ENCODE data around the gene COMT. TPM values are rescaled to one million over a fixed set of nuclear protein-coding genes. Genes with fewer than 3 reads are reported as not detected.

Gene COMT
- total and polyA plus RNA-seq, 3 donors from 2014 or later, result 147 to 427 (median 278) TPM

GRCh38 chr22:19911540-19912270, 29.9 kb upstream of the COMT start:
- Histone ChIP-seq H3K4me1 (no peaks in the 10 kb centered on the region), H3K4me3 (no peak overlapping the region), H3K27me3 (no peaks in the 10 kb centered on the region), H3K36me3 (ENCODE audit: low read depth, missing control alignments) (no peaks in the 10 kb centered on the region), H3K9me3 (no peaks in the 10 kb centered on the region), H3K27ac (no peak overlapping the region)
- intact Hi-C loops (cut with DNase I; ENCODE audit: low total_unique reads), result loop anchor here (5.0 kb wide), 1 partner anchor 179 kb away; no protein-coding TSS in a partner anchor
- no peak for DNase-seq
- WGBS, 2 donors, result 83 to 88% methylated on average over 12 of the region's 12 CpGs
- TF ChIP-seq CTCF (IDR thresholded peaks at IDR 0.05) (no peak), POLR2A (IDR thresholded peaks at IDR 0.05) (no peak)

- Histone ChIP-seq H3K4me1 (no peaks in the 10 kb centered on the region), H3K27me3 (no peaks in the 10 kb centered on the region), H3K4me3 (no peak overlapping the region), H3K36me3 (ENCODE audit: low read depth, missing control alignments) (no peaks in the 10 kb centered on the region), H3K27ac (no peak overlapping the region), H3K9me3 (no peaks in the 10 kb centered on the region)
- peak; percentile 45 for DNase-seq
- no peak for TF ChIP-seq CTCF (IDR thresholded peaks at IDR 0.05)
- TF ChIP-seq POLR2A (IDR thresholded peaks at IDR 0.05), result no peak
- WGBS, 2 donors, result 57 to 66% methylated on average over 7 to 18 of the region's 20 CpGs
- intact Hi-C loops (cut with DNase I; ENCODE audit: low total_unique reads), result loop anchor here (5.0 kb wide), 1 partner anchor 180 kb away; no protein-coding TSS in a partner anchor
Observed at GRCh38 chr22:19912271-19912999, 29.1 kb upstream of the COMT start.

GRCh38 chr22:19913337-19913936, 28.1 kb upstream of the COMT start:
- Histone ChIP-seq H3K27ac (no peak overlapping the region), H3K4me1 (peaks cover 3% of the 10 kb centered on the region), H3K27me3 (no peaks in the 10 kb centered on the region), H3K4me3 (no peak overlapping the region), H3K9me3 (no peaks in the 10 kb centered on the region), H3K36me3 (ENCODE audit: low read depth, missing control alignments) (no peaks in the 10 kb centered on the region)
- 88 to 91% methylated on average over 6 of the region's 6 CpGs for WGBS, 2 donors
- no peak for TF ChIP-seq POLR2A (IDR thresholded peaks at IDR 0.05)
- no peak for TF ChIP-seq CTCF (IDR thresholded peaks at IDR 0.05)
- DNase-seq, result no peak
- intact Hi-C loops (cut with DNase I; ENCODE audit: low total_unique reads), result loop anchor here (5.0 kb wide), 1 partner anchor 181 kb away; no protein-coding TSS in a partner anchor

- Histone ChIP-seq H3K9me3 (no peaks in the 10 kb centered on the region), H3K4me3 (no peak overlapping the region), H3K27ac (no peak overlapping the region), H3K27me3 (no peaks in the 10 kb centered on the region), H3K36me3 (ENCODE audit: low read depth, missing control alignments) (no peaks in the 10 kb centered on the region), H3K4me1 (peaks cover 3% of the 10 kb centered on the region)
- TF ChIP-seq POLR2A (IDR thresholded peaks at IDR 0.05) (no peak), CTCF (IDR thresholded peaks at IDR 0.05) (no peak)
- DNase-seq, result no peak
- intact Hi-C loops (cut with DNase I; ENCODE audit: low total_unique reads), result loop anchor here (5.0 kb wide), 1 partner anchor 182 kb away; no protein-coding TSS in a partner anchor
- WGBS, 2 donors, result 94 to 95% methylated on average over 9 of the region's 9 CpGs
Observed at GRCh38 chr22:19914201-19914943, 27.2 kb upstream of the COMT start.
